H9 (cell line): ENCODE data around the gene MSH4. TPM values are rescaled to one million over a fixed set of nuclear protein-coding genes. Genes with fewer than 3 reads are reported as not detected.

ENCODE experiments used
- DNase-seq: peaks from one replicate; pipeline ENCODE4 v3.0.0-alpha.2; 2017
- H2AFZ ChIP-seq: one replicate; pipeline ENCODE4 v1.6.1; 2013; ENCODE audit warnings: mild to moderate bottlenecking, low read length, control low read depth, moderate library complexity
- H2AK5ac ChIP-seq: 2 replicates; pipeline ENCODE4 v1.6.1; 2013; ENCODE audit warnings: low read length, control low read depth, mixed read lengths; ENCODE audit not compliant: insufficient read length
- H2BK120ac ChIP-seq: one replicate; pipeline ENCODE4 v1.6.1; 2013; ENCODE audit warnings: low read depth, mild to moderate bottlenecking, low read length, control low read depth, inconsistent platforms; ENCODE audit not compliant: poor library complexity, severe bottlenecking
- H2BK12ac ChIP-seq: 2 replicates; pipeline ENCODE4 v1.6.1; 2013; ENCODE audit warnings: low read length, control low read depth, mixed read lengths, low read depth; ENCODE audit not compliant: insufficient read length
- H2BK15ac ChIP-seq: 2 replicates; pipeline ENCODE4 v1.6.1; 2013; ENCODE audit warnings: low read depth, low read length, control low read depth
- H2BK20ac ChIP-seq: one replicate; pipeline ENCODE4 v1.6.1; 2013; ENCODE audit warnings: low read depth, mild to moderate bottlenecking, low read length, control low read depth, inconsistent platforms; ENCODE audit not compliant: poor library complexity, severe bottlenecking
- H2BK5ac ChIP-seq: 2 replicates; pipeline ENCODE4 v1.6.1; 2013; ENCODE audit warnings: low read length, control low read depth, mixed read lengths; ENCODE audit not compliant: insufficient read length
- H3K14ac ChIP-seq: 2 replicates; pipeline ENCODE4 v1.6.1; 2013; ENCODE audit warnings: low read length, control low read depth; ENCODE audit not compliant: insufficient read depth
- H3K18ac ChIP-seq: 2 replicates; pipeline ENCODE4 v1.6.1; 2013; ENCODE audit warnings: low read depth, mild to moderate bottlenecking, mixed read lengths, low read length, control low read depth; ENCODE audit not compliant: insufficient read length
- H3K23ac ChIP-seq: 2 replicates; pipeline ENCODE4 v1.6.1; 2013; ENCODE audit warnings: low read length, control low read depth, mixed read lengths, low read depth; ENCODE audit not compliant: insufficient read length
- H3K23me2 ChIP-seq: 2 replicates; pipeline ENCODE4 v1.6.1; 2013; ENCODE audit warnings: low read depth, mild to moderate bottlenecking, mixed read lengths, low read length, control low read depth; ENCODE audit not compliant: insufficient read length, poor library complexity, severe bottlenecking
- H3K27ac ChIP-seq: 2 replicates; pipeline ENCODE4 v1.5.1; 2013; ENCODE audit warnings: low read length, control low read depth, mixed read lengths, low read depth; ENCODE audit not compliant: insufficient read length
- H3K27me3 ChIP-seq: 2 replicates; pipeline ENCODE4 v1.6.1; 2013; ENCODE audit warnings: low read length, control low read depth, inconsistent platforms; ENCODE audit not compliant: insufficient read depth
- H3K4ac ChIP-seq: 2 replicates; pipeline ENCODE4 v1.6.1; 2013; ENCODE audit warnings: low read depth, mild to moderate bottlenecking, control low read depth, inconsistent platforms, low read length, moderate library complexity
- H3K4me1 ChIP-seq: 2 replicates; pipeline ENCODE4 v1.6.1; 2013; ENCODE audit warnings: low read length, control low read depth, inconsistent platforms; ENCODE audit not compliant: insufficient read depth
- H3K4me2 ChIP-seq: 2 replicates; pipeline ENCODE4 v1.6.1; 2013; ENCODE audit warnings: low read length, control low read depth, mixed read lengths; ENCODE audit not compliant: insufficient read length, insufficient read depth
- H3K56ac ChIP-seq: 2 replicates; pipeline ENCODE4 v1.6.1; 2013; ENCODE audit warnings: low read depth, mild to moderate bottlenecking, mixed read lengths, low read length, control low read depth; ENCODE audit not compliant: insufficient read length
- H3K79me1 ChIP-seq: 2 replicates; pipeline ENCODE4 v1.6.1; 2013; ENCODE audit warnings: low read depth, mild to moderate bottlenecking, moderate library complexity, low read length, control low read depth, inconsistent platforms; ENCODE audit not compliant: insufficient read depth, poor library complexity, severe bottlenecking
- H3K79me2 ChIP-seq: 2 replicates; pipeline ENCODE4 v1.6.1; 2013; ENCODE audit warnings: low read length, control low read depth, inconsistent platforms; ENCODE audit not compliant: insufficient read depth
- H3K9ac ChIP-seq: 2 replicates; pipeline ENCODE4 v1.6.1; 2013; ENCODE audit warnings: low read length, control low read depth, mixed read lengths; ENCODE audit not compliant: insufficient read length; ENCODE audit errors: extremely low read depth
- H3K9me3 ChIP-seq: one replicate; pipeline ENCODE4 v1.6.1; 2013; ENCODE audit warnings: low read depth, low read length, inconsistent platforms; ENCODE audit not compliant: control insufficient read depth
- H3T11ph ChIP-seq: one replicate; pipeline ENCODE4 v1.6.1; 2013; ENCODE audit warnings: mild to moderate bottlenecking, low read length, control low read depth, inconsistent platforms
- H4K20me1 ChIP-seq: one replicate; pipeline ENCODE4 v1.6.1; 2013; ENCODE audit not compliant: control insufficient read depth, insufficient read length, insufficient read depth
- H4K5ac ChIP-seq: 2 replicates; pipeline ENCODE4 v1.6.1; 2013; ENCODE audit warnings: low read depth, mild to moderate bottlenecking, mixed read lengths, low read length, control low read depth; ENCODE audit not compliant: insufficient read length
- H4K8ac ChIP-seq: replicated peaks from 2 replicates; pipeline ENCODE4 v1.6.1; 2013; ENCODE audit warnings: low read length, control low read depth, mixed read lengths, low read depth; ENCODE audit not compliant: insufficient read length
- H4K91ac ChIP-seq: 2 replicates; pipeline ENCODE4 v1.6.1; 2013; ENCODE audit warnings: low read depth, mild to moderate bottlenecking, moderate library complexity, mixed read lengths, low read length, control low read depth; ENCODE audit not compliant: insufficient read length
- H3K27ac Mint-ChIP-seq, 3 experiments: 2 replicates in 2 of 3; 3 replicates in 1 of 3; pipeline ENCODE4 v1.8.0; 2020 to 2021; ENCODE audit warnings: mixed read lengths in 3 of 3, mild to moderate bottlenecking in 1 of 3, moderate library complexity in 1 of 3
- H3K27me3 Mint-ChIP-seq: 2 replicates; pipeline ENCODE4 v1.8.0; 2021; ENCODE audit warnings: low read depth, mild to moderate bottlenecking, moderate library complexity, mixed read lengths
- H3K36me3 Mint-ChIP-seq, 3 experiments: 2 replicates in 2 of 3; 3 replicates in 1 of 3; pipeline ENCODE4 v1.8.0; 2020 to 2021; ENCODE audit warnings: low read depth in 3 of 3, mixed read lengths in 3 of 3; ENCODE audit not compliant: insufficient read depth in 1 of 3
- H3K4me1 Mint-ChIP-seq, 2 experiments: 2 replicates each; pipeline ENCODE4 v1.8.0; 2020; ENCODE audit warnings: mixed read lengths in 2 of 2
- H3K4me3 Mint-ChIP-seq, 2 experiments: 2 replicates in 1 of 2; 3 replicates in 1 of 2; pipeline ENCODE4 v1.8.0; 2020 to 2021; ENCODE audit warnings: mild to moderate bottlenecking in 2 of 2, mixed read lengths in 2 of 2, moderate library complexity in 1 of 2
- H3K9me3 Mint-ChIP-seq, 2 experiments: 2 replicates in 1 of 2; 3 replicates in 1 of 2; pipeline ENCODE4 v1.8.0; 2020; ENCODE audit warnings: mild to moderate bottlenecking in 2 of 2, mixed read lengths in 2 of 2, moderate library complexity in 1 of 2
- WGBS: extraction: QIAGEN DNeasy Blood & Tissue Kit; methylation state at CpG from one replicate; pipeline ENCODE4 v1.1.7; 2013; ENCODE audit warnings: missing lambda C conversion rate, low lambda C conversion rate, mixed read lengths; ENCODE audit not compliant: insufficient read length; ENCODE audit errors: extremely low coverage; 5-methylcytosine and 5-hydroxymethylcytosine counted together
- total RNA-seq: library from RNA; stranded (reverse); gene quantifications from 2 replicates; pipeline ENCODE4 v1.2.1, GENCODE V29; 2021
- TF ChIP-seq, protein P1 (sequence below): fragments of 200-600 bp; sonication (generic); conservative IDR thresholded peaks from 3 replicates; pipeline ENCODE4 v1.8.0; 2021; ENCODE audit warnings: antibody characterized with exemption, mild to moderate bottlenecking

Gene MSH4
- total RNA-seq, 1 experiment from 2014 or later, result 0.63 TPM

- H3K9me3 ChIP-seq, result no peaks in the 10 kb centered on the region
- H2BK120ac ChIP-seq, result no peak overlapping the region
- no peak overlapping the region for H2BK12ac ChIP-seq
- no peak overlapping the region for H3K9ac ChIP-seq
- H3K4me1 Mint-ChIP-seq, result no peaks in the 10 kb centered on the region
- no peak overlapping the region for H2AK5ac ChIP-seq
- no peaks in the 10 kb centered on the region for H3K4me1 ChIP-seq
- no peak overlapping the region for H2AFZ ChIP-seq
- H3K36me3 Mint-ChIP-seq, result no peaks in the 10 kb centered on the region
- H3K79me1 ChIP-seq, result no peaks in the 10 kb centered on the region
- H4K8ac ChIP-seq, result no peak overlapping the region
- H2BK15ac ChIP-seq, result no peak overlapping the region
- DNase-seq, result no peak
- H2BK20ac ChIP-seq, result no peak overlapping the region
- H3K27ac ChIP-seq, result no peak overlapping the region
- no peak overlapping the region for H3K23ac ChIP-seq
- no peaks in the 10 kb centered on the region for H4K20me1 ChIP-seq
- H3K4ac ChIP-seq, result no peak overlapping the region
- no peak overlapping the region for H3K27ac Mint-ChIP-seq
- H3T11ph ChIP-seq, result no peak overlapping the region
- no peaks in the 10 kb centered on the region for H3K27me3 ChIP-seq
- no peaks in the 10 kb centered on the region for H3K23me2 ChIP-seq
- no peaks in the 10 kb centered on the region for H3K27me3 Mint-ChIP-seq
- H3K14ac ChIP-seq, result no peak overlapping the region
- H3K9me3 Mint-ChIP-seq, result no peaks in the 10 kb centered on the region
- TF ChIP-seq, protein P1, sequence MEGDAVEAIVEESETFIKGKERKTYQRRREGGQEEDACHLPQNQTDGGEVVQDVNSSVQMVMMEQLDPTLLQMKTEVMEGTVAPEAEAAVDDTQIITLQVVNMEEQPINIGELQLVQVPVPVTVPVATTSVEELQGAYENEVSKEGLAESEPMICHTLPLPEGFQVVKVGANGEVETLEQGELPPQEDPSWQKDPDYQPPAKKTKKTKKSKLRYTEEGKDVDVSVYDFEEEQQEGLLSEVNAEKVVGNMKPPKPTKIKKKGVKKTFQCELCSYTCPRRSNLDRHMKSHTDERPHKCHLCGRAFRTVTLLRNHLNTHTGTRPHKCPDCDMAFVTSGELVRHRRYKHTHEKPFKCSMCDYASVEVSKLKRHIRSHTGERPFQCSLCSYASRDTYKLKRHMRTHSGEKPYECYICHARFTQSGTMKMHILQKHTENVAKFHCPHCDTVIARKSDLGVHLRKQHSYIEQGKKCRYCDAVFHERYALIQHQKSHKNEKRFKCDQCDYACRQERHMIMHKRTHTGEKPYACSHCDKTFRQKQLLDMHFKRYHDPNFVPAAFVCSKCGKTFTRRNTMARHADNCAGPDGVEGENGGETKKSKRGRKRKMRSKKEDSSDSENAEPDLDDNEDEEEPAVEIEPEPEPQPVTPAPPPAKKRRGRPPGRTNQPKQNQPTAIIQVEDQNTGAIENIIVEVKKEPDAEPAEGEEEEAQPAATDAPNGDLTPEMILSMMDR, result no peak
- no peak overlapping the region for H4K5ac ChIP-seq
- no peaks in the 10 kb centered on the region for H3K79me2 ChIP-seq
- no peak overlapping the region for H3K4me2 ChIP-seq
- no peak overlapping the region for H3K18ac ChIP-seq
- no peak overlapping the region for H3K56ac ChIP-seq
- WGBS, result no CpG with 5 or more reads among the region's 2 CpGs
- H3K4me3 Mint-ChIP-seq, result no peak overlapping the region
- no peak overlapping the region for H2BK5ac ChIP-seq
- H4K91ac ChIP-seq, result no peak overlapping the region
These were observed 120.2 kb downstream of the MSH4 start for GRCh38 chr1:75916834-75917233.
